Epithelial cell of proximal tubule (primary cell): ENCODE measurements around the gene ABCF1. TPM values are rescaled to one million over a fixed set of nuclear protein-coding genes. Genes with fewer than 3 reads are reported as not detected.

Experiments used
- DNase-seq: peaks from one replicate; pipeline ENCODE4 v3.0.0-alpha.2; 2011; ENCODE audit warnings: low read depth
- H3K4me3 ChIP-seq: 2 replicates; pipeline ENCODE4 v1.5.1; 2011; ENCODE audit warnings: low read depth, mild to moderate bottlenecking, low read length
- total RNA-seq: library from RNA; depleted of rRNA; stranded (reverse); fragments of >200 nt; gene quantifications from 2 replicates; pipeline ENCODE4 v1.2.3, GENCODE V29; 2015
- TF ChIP-seq, protein P1 (sequence below): conservative IDR thresholded peaks from 2 replicates; pipeline ENCODE4 v1.5.1; 2012; ENCODE audit warnings: low read depth, mild to moderate bottlenecking, low read length

Gene ABCF1
- total RNA-seq, 1 donor from 2014 or later = 49.0 TPM

DNA sequence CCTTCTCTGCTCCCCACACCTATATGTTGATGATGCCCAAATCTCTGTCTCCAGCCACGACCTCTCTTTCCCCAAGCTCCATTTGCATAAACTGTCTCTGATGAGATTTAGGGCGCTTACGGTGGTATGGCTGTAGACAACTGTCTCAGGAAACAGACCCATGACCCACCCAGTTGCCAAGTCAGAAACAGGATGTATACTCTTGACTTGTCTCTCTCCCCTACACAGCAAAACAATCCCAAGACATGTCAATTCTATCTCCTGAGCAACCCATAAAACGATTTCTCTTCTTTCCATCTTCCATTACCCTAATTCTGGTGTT is 28.9 kb upstream of the ABCF1 start:
- no peak for DNase-seq
- TF ChIP-seq, protein P1, sequence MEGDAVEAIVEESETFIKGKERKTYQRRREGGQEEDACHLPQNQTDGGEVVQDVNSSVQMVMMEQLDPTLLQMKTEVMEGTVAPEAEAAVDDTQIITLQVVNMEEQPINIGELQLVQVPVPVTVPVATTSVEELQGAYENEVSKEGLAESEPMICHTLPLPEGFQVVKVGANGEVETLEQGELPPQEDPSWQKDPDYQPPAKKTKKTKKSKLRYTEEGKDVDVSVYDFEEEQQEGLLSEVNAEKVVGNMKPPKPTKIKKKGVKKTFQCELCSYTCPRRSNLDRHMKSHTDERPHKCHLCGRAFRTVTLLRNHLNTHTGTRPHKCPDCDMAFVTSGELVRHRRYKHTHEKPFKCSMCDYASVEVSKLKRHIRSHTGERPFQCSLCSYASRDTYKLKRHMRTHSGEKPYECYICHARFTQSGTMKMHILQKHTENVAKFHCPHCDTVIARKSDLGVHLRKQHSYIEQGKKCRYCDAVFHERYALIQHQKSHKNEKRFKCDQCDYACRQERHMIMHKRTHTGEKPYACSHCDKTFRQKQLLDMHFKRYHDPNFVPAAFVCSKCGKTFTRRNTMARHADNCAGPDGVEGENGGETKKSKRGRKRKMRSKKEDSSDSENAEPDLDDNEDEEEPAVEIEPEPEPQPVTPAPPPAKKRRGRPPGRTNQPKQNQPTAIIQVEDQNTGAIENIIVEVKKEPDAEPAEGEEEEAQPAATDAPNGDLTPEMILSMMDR = no peak
- H3K4me3 ChIP-seq = no peak overlapping the region

DNA sequence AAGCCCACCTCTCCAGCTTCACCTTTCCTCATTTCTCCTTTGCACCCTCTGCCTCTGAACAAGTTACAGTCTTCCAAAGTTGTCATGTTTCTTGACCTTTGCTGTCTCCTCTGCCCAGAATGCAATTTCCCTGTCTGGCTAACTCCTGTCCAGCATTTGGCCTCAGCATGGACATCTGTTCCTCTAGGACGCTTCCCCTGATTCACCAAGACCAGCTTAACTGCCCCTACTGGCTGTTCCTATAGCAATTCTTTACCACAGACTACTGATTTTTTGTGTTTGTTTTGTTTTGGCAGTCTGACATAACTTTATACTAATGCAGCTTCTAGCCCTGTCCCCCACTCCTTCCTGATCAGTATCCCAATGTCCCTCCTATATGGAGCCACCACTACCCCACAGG is 28.3 kb upstream of the ABCF1 start:
- TF ChIP-seq, protein P1 = no peak
- no peak for DNase-seq
- H3K4me3 ChIP-seq = no peak overlapping the region

DNA sequence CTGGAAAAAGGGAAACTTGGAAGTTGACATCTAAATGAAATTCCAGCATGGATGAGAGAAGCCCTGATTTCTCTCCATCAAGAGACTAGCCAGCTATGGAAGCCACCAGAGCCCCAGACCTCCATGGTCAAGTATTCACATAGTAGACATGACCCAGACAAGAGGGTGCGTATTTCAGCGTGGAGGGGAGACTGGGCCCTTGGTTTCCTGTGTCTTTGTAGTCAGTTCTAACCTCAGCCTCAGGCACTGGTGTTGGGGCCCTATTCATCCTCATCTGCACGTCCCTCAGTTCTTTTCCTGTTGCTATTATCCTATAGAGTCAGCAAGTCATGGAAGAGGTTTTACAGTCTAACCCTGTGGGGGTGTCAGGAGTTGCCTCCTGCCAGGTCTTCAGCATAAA is 27.4 kb upstream of the ABCF1 start:
- TF ChIP-seq, protein P1 = no peak
- no peak overlapping the region for H3K4me3 ChIP-seq
- DNase-seq = no peak

DNA sequence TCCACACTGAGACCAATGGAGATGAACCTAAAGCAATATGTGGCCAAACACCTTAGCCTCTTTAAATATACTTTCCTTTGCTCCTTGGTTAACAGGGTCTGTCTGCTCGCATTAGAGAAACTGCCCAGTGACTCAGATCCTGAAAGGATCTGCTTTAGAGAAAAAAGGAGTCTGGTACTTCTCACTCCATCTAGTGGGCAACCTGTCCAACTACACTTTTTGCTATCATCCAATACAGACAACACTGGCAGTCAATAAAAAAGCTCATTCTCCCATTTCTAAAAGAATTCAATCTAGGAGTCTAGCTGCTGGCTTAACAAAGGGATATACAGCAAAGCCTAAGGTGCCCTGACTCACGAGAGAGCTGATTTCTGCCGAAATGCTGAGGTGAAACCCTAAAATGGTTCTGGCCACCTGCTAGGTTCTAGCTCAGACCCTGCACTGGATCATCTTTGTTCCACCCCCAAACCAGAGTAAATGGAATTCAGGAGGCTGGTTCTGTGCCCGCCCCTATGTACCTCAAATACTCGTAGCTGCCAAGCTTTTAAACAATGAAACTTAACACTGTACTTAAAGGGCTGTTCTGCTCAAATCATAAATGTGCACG is 26.5 kb upstream of the ABCF1 start:
- no peak for DNase-seq
- TF ChIP-seq, protein P1 = peak; percentile 80
- H3K4me3 ChIP-seq = no peak overlapping the region

DNA sequence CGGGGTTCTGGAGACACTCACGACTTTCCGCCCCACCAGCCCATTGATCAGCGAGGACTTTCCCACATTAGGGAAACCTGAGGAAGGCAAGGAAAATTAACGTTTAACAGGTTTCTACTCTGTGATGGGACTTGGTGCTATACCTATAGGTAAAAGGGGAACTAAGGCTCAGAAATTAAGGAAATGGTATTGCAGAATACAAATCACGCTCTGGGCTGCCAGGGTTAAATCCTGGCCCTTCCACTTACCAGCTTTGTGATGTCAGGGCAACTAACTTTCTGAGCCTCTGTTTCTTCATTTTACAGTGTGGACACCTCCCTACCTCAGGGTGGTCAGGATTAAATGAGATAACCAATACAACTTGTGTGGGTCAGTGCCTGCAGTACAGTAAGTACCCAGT is 23.8 kb upstream of the ABCF1 start:
- H3K4me3 ChIP-seq = no peak overlapping the region
- DNase-seq = no peak
- TF ChIP-seq, protein P1 = no peak

DNA sequence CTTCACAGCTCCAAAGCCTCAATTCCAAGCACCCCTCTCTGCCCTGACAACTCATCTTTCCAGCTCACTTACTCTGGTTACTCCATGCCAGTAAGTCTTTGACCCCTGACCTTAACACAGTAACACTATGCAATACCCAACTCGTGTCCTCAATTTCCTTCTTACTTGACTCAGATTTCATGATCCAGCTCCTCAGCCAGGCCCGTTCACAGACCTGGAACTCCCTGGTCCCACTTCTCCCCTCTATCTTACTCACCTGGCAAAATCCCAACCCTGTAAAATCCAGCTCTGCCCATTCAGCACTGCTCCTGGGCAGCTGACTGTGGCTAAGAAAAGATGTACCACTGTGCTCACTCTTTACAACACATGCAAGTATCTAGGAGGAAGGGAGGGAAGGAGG is 22.9 kb upstream of the ABCF1 start:
- peak; percentile 85 for DNase-seq
- TF ChIP-seq, protein P1 = no peak
- no peak overlapping the region for H3K4me3 ChIP-seq

DNA sequence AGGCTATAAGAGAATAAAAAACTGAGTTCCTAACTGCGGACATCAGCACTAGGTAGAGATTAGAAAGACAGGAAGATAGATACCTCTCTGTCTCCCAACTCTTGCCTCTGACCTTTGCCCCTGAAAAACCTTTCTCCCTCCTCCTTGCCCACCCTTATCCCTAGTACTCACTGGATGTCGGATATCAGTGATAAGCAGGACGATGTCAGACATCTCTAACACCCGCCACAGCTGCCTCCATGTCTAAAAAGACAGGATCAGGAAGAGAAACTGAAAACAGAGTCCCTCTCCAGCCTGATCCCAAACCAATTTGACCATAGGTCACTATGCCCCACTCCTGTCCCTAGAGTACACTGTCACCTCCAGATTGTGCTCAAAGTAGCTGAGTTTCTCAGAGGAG is 16.8 kb upstream of the ABCF1 start:
- TF ChIP-seq, protein P1 = no peak
- DNase-seq = no peak
- peak overlapping the region; percentile 86 for H3K4me3 ChIP-seq
